Activated T-cell treated with anti-CD3 and anti-CD28 coated beads, Interleukin-2, amount 50 U/mL, for 24 hours (primary cell): ENCODE measurements around the gene MBOAT1.

Experiments
- DNase-seq: peaks from one replicate; pipeline ENCODE4 v3.0.0-alpha.2; 2020
- H3K27ac Mint-ChIP-seq: 2 replicates; pipeline ENCODE4 v1.8.0; 2020; ENCODE audit warnings: mild to moderate bottlenecking, mixed read lengths
- H3K27me3 Mint-ChIP-seq: 2 replicates; pipeline ENCODE4 v1.8.0; 2020; ENCODE audit warnings: mixed read lengths
- H3K36me3 Mint-ChIP-seq: 2 replicates; pipeline ENCODE4 v1.8.0; 2020; ENCODE audit warnings: low read depth, mixed read lengths
- H3K4me1 Mint-ChIP-seq: 2 replicates; pipeline ENCODE4 v1.8.0; 2020; ENCODE audit warnings: low read depth, mixed read lengths
- H3K4me3 Mint-ChIP-seq: 2 replicates; pipeline ENCODE4 v1.8.0; 2020; ENCODE audit warnings: mild to moderate bottlenecking, moderate library complexity, mixed read lengths
- H3K9me3 Mint-ChIP-seq: 2 replicates; pipeline ENCODE4 v1.8.0; 2020; ENCODE audit warnings: mixed read lengths

Gene MBOAT1

GRCh38 chr6:20068421-20068988 lies 143.8 kb downstream of the MBOAT1 start:
- no peaks in the 10 kb centered on the region for H3K36me3 Mint-ChIP-seq
- peaks cover 18% of the 10 kb centered on the region for H3K27me3 Mint-ChIP-seq
- no peaks in the 10 kb centered on the region for H3K4me1 Mint-ChIP-seq
- H3K27ac Mint-ChIP-seq: no peak overlapping the region
- no peak for DNase-seq
- peaks cover 4% of the 10 kb centered on the region for H3K9me3 Mint-ChIP-seq
- H3K4me3 Mint-ChIP-seq: no peak overlapping the region

- Mint-ChIP-seq H3K27me3 (no peaks in the 10 kb centered on the region), H3K4me3 (no peak overlapping the region), H3K27ac (no peak overlapping the region), H3K4me1 (peaks cover 3% of the 10 kb centered on the region), H3K9me3 (no peaks in the 10 kb centered on the region), H3K36me3 (no peaks in the 10 kb centered on the region)
- no peak for DNase-seq
Observed at GRCh38 chr6:20061952-20062351, 150.3 kb downstream of the MBOAT1 start.

GRCh38 chr6:20060252-20060651 lies 152.0 kb downstream of the MBOAT1 start:
- Mint-ChIP-seq H3K27ac (no peak overlapping the region), H3K36me3 (no peaks in the 10 kb centered on the region), H3K27me3 (no peaks in the 10 kb centered on the region), H3K4me1 (peaks cover 3% of the 10 kb centered on the region), H3K9me3 (no peaks in the 10 kb centered on the region), H3K4me3 (no peak overlapping the region)
- DNase-seq: no peak

- no peaks in the 10 kb centered on the region for H3K27me3 Mint-ChIP-seq
- peaks cover 3% of the 10 kb centered on the region for H3K4me1 Mint-ChIP-seq
- H3K36me3 Mint-ChIP-seq: no peaks in the 10 kb centered on the region
- H3K27ac Mint-ChIP-seq: no peak overlapping the region
- no peak for DNase-seq
- H3K9me3 Mint-ChIP-seq: no peaks in the 10 kb centered on the region
- H3K4me3 Mint-ChIP-seq: no peak overlapping the region
Observed at GRCh38 chr6:20058912-20059311, 153.4 kb downstream of the MBOAT1 start.

- no peak for DNase-seq
- H3K27ac Mint-ChIP-seq: no peak overlapping the region
- H3K4me1 Mint-ChIP-seq: peaks cover 3% of the 10 kb centered on the region
- H3K36me3 Mint-ChIP-seq: no peaks in the 10 kb centered on the region
- no peak overlapping the region for H3K4me3 Mint-ChIP-seq
- no peaks in the 10 kb centered on the region for H3K9me3 Mint-ChIP-seq
- H3K27me3 Mint-ChIP-seq: no peaks in the 10 kb centered on the region
Observed at GRCh38 chr6:20058121-20058905, 154.0 kb downstream of the MBOAT1 start.

- H3K36me3 Mint-ChIP-seq: no peaks in the 10 kb centered on the region
- no peaks in the 10 kb centered on the region for H3K9me3 Mint-ChIP-seq
- no peak overlapping the region for H3K4me3 Mint-ChIP-seq
- H3K4me1 Mint-ChIP-seq: no peaks in the 10 kb centered on the region
- H3K27me3 Mint-ChIP-seq: no peaks in the 10 kb centered on the region
- DNase-seq: no peak
- no peak overlapping the region for H3K27ac Mint-ChIP-seq
Observed at GRCh38 chr6:20056350-20056992, 155.8 kb downstream of the MBOAT1 start.

GRCh38 chr6:20055916-20056315 lies 156.4 kb downstream of the MBOAT1 start:
- no peak overlapping the region for H3K4me3 Mint-ChIP-seq

More at GRCh38 chr6:20055916-20056315, 156.4 kb downstream of the MBOAT1 start:
- H3K9me3 Mint-ChIP-seq: no peaks in the 10 kb centered on the region
- H3K4me1 Mint-ChIP-seq: no peaks in the 10 kb centered on the region
- DNase-seq: no peak
- H3K27ac Mint-ChIP-seq: no peak overlapping the region
- no peaks in the 10 kb centered on the region for H3K36me3 Mint-ChIP-seq
- no peaks in the 10 kb centered on the region for H3K27me3 Mint-ChIP-seq
